ENCODE results near the gene RNF126. TPM values are rescaled to one million over a fixed set of nuclear protein-coding genes. Genes with fewer than 3 reads are reported as not detected.
"Not testable (repeated sequence)": the region's sequence is repeated elsewhere in the genome, so short reads cannot be mapped to it uniquely, and the experiment has no call there.

RNF126 gene
- total RNA-seq, 4 donors from 2014 or later: 40.1 to 87.7 (median 47.7) TPM

DNA sequence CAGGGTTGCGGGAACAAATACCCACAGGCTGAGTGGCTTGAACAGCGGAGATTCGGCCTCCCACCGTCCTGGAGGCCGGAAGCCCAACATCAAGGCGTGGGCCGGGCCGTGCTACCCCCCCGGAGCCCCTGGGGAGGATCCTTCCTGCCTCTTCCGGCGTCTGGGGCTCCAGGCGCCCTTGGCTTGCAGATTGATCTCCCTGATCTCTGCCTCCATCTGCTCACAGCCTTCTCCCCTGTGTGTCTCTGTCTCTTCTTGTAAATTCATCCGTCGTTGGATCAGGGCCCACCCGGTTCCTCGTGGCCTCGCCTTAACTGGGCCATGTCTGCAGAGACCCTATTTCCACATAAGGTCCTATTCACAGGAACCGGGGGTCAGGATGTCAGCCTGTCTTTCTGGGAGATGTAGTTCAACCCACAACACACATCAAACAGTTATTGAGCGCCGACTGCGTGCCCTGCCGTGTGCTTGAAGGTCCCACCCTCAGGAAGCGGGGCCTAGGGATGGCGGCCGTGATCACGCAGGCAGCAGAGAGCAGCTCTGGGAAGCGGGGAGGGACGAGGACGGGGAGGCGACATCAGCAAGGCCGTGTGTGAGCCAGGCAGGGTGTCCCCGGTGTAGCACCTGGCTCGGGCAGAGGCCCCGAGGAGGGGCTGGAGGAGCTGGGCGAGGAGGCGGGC is 52.1 kb downstream of the RNF126 start:
- DNase-seq (ENCODE audit: low spot score): no peak
- TF ChIP-seq, protein P1, sequence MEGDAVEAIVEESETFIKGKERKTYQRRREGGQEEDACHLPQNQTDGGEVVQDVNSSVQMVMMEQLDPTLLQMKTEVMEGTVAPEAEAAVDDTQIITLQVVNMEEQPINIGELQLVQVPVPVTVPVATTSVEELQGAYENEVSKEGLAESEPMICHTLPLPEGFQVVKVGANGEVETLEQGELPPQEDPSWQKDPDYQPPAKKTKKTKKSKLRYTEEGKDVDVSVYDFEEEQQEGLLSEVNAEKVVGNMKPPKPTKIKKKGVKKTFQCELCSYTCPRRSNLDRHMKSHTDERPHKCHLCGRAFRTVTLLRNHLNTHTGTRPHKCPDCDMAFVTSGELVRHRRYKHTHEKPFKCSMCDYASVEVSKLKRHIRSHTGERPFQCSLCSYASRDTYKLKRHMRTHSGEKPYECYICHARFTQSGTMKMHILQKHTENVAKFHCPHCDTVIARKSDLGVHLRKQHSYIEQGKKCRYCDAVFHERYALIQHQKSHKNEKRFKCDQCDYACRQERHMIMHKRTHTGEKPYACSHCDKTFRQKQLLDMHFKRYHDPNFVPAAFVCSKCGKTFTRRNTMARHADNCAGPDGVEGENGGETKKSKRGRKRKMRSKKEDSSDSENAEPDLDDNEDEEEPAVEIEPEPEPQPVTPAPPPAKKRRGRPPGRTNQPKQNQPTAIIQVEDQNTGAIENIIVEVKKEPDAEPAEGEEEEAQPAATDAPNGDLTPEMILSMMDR (IDR thresholded peaks at IDR 0.05): no peak
- no peak for ATAC-seq (ENCODE audit: low FRiP score)

GRCh38 chr19:610071-610800 is 52.8 kb downstream of the RNF126 start:
- ATAC-seq (ENCODE audit: low FRiP score) (no peak), DNase-seq (ENCODE audit: low spot score) (no peak)
- TF ChIP-seq, protein P1 (IDR thresholded peaks at IDR 0.05): no peak

DNA sequence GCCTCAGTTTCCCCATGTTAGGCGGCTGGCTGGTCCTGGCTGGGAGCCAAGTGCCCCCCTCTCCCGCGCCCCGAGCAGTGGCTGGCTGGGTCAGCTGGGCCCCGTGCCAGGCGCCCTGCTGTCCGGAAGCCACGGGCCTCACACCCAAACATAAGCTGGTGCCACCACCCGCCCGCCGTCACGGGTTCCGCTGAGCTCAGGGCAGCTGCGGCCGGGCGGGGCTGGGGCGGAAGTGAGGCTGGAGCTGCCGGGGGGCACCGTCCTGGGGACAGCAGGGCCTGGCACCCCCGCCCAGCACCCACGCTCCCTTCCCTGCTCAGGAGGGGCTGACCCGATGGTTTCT is 54.0 kb downstream of the RNF126 start:
- no peak for DNase-seq (ENCODE audit: low spot score)
- TF ChIP-seq, protein P1 (IDR thresholded peaks at IDR 0.05): no peak
- ATAC-seq (ENCODE audit: low FRiP score): peak; percentile 29

DNA sequence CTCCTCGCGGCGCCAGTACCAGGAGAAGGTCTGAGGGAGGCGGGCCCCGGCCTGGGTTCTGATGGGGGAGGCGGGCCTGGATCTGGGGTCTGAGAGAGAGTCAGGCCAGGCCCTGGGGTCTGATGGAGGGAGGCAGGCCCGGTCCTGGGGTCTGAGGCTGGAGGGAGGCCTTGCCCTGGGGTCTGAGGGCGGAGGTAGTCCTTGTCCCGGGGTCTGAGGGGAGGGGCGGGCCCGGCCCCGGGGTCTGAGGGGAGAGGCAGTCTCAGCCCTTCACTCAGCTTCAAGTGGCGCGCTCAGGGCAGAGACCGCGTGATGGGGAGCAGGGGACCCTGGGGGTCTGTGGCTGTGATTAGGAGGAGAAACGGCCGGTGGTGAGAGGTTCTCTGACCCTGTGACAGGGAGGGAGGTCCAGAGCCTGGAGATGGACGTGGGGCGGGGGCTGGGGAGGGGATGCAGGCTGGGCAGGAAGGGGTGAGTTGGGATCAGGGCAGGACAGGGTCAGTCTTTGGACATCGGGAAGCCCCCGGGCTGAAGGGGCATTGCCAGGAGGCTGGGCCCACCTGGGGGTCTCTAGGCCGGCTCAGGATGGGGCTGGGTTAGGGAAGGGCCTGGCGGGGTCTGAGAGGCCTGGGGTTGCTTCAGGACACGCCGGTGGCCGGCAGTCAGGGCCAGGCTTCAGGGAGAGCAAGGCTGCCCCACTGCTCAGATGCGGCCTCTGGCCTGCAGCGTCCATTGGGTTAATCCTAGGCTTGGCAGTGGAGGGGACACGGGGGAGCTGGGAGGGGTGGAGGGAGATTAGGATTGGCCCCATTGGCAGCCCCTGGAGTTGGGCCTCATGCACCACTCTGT is 54.6 kb downstream of the RNF126 start:
- ATAC-seq (ENCODE audit: low FRiP score) (no peak), DNase-seq (ENCODE audit: low spot score) (no peak)
- TF ChIP-seq, protein P1 (IDR thresholded peaks at IDR 0.05): no peak

- ATAC-seq (ENCODE audit: low FRiP score) (no peak), DNase-seq (ENCODE audit: low spot score) (no peak)
- TF ChIP-seq, protein P1 (IDR thresholded peaks at IDR 0.05): no peak
Observed at GRCh38 chr19:607301-608154, 55.5 kb downstream of the RNF126 start.

- not testable (repeated sequence) for ATAC-seq (ENCODE audit: low FRiP score); DNase-seq (ENCODE audit: low spot score)
Observed at GRCh38 chr19:605061-605971, 57.7 kb downstream of the RNF126 start.
